ENCODE measurements around the gene TAF11L13.
"Not testable (repeated sequence)": the region's sequence is repeated elsewhere in the genome, so short reads cannot be mapped to it uniquely, and the experiment has no call there.

TAF11L13 gene

DNA sequence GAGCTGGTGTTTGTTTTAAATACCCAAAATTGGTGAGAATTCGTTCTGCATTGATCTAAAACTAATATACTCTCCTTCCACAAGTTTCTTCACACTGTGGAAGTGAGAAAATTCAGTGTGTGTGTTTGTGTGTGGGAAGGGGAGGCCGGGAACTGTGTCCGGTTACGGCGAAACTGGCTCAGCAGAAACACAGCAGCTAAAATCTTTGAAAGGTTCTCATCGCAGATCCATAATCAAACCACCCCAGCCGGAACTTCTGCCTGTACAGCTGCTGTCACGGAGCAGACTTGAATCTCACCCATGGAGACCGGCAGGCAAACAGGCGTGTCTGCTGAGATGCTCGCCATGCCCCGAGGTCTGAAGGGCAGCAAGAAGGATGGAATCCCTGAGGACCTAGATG lies at the start of gene TAF11L13:
Gene TAF11L13 (plus strand): TSS at position 301 of the 400 bp plus-strand sequence.
- not testable (repeated sequence) for DNase-seq

- not testable (repeated sequence) for DNase-seq
Measured at GRCh38 chr5:17585658-17586057, 46.2 kb upstream of the TAF11L13 start, which contains the start of gene TAF11L7. Gene TAF11L7 (minus strand): TSS chr5:17585758.

- not testable (repeated sequence) for DNase-seq
Measured at GRCh38 chr5:17590860-17591259, 41.0 kb upstream of the TAF11L13 start, which contains the start of gene TAF11L8. Gene TAF11L8 (minus strand): TSS chr5:17590960.

DNA sequence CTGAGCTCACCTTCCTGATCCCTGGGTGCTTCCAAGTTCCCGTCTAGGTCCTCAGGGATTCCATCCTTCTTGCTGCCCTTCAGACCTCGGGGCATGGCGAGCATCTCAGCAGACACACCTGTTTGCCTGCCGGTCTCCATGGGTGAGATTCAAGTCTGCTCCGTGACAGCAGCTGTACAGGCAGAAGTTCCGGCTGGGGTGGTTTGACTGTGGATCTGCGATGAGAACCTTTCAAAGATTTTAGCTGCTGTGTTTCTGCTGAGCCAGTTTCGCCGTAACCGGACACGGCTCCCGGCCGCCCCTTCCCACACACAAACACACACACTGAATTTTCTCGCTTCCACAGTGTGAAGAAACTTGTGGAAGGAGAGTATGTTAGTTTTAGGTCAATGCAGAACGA lies 37.6 kb upstream of the TAF11L13 start, which contains the start of gene TAF11L9:
Gene TAF11L9 (minus strand): TSS at position 140 of the 400 bp plus-strand sequence.
- DNase-seq = not testable (repeated sequence)

- DNase-seq = not testable (repeated sequence)
Measured at GRCh38 chr5:17597728-17598127, 34.2 kb upstream of the TAF11L13 start, which contains the start of gene TAF11L10. Gene TAF11L10 (minus strand): TSS chr5:17597828.

DNA sequence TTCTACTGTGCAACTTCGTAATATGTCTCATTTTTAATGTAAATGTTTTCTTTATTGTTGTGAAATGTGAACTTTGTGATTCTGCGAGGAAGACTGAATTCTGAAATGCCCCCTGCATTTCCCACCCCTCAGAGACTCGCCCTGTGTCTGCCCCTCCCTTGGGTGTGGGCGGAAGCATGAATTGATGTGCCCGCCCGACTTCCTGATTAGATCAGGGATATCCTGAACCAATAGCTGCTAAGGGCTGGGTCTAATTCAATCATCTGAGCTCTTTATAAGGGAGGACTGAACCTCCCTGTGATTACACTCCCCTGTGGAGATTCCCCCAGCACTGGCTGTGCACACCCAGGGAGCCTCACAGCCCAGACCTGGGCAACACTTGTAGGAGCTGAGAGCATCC lies 28.0 kb upstream of the TAF11L13 start, which contains the start of gene TAF11L11:
Gene TAF11L11 (plus strand): TSS at position 304 of the 400 bp plus-strand sequence.
- not testable (repeated sequence) for DNase-seq

DNA sequence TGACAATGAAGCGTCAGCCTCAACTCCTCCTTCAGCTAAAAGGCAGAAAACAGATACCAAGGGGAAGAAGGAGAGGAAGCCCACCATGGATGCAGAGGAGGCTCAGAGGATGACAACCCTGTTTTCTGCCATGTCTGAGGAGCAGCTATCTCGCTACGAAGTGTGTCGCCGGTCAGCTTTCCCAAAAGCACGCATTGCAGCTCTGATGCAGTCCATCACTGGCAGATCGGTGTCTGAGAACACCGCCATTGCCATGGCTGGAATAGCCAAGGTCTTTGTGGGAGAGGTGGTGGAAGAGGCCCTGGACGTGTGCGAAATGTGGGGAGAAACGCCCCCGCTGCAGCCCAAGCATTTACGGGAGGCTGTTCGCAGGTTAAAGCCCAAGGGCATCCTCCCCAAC lies 26.9 kb upstream of the TAF11L13 start:
- no peak for DNase-seq

DNA sequence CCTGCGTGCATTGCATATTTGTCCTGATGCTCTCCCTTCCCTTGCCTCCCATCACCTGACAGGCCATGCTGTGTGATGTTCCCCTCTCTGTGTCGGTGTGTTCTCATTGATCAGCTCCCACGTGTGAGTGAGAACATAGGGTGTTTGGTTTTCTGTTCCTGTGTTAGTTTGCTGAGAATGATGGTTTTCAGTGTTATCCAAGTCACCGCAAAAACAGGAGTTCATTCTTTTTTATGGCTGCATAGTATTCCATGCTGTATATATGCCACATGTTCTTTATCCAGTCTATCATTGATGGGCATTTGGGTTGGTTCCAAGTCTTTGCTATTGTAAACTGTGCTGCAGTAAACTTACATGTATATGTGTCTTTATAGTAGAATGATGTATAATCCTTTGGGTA lies 24.4 kb upstream of the TAF11L13 start:
- DNase-seq = not testable (repeated sequence)

GRCh38 chr5:17610092-17610491 lies 21.8 kb upstream of the TAF11L13 start, which contains the start of gene TAF11L12:
Gene TAF11L12 (plus strand): TSS chr5:17610392.
- not testable (repeated sequence) for DNase-seq

- DNase-seq = no peak
Measured at GRCh38 chr5:17614872-17615605, 16.8 kb upstream of the TAF11L13 start.

DNA sequence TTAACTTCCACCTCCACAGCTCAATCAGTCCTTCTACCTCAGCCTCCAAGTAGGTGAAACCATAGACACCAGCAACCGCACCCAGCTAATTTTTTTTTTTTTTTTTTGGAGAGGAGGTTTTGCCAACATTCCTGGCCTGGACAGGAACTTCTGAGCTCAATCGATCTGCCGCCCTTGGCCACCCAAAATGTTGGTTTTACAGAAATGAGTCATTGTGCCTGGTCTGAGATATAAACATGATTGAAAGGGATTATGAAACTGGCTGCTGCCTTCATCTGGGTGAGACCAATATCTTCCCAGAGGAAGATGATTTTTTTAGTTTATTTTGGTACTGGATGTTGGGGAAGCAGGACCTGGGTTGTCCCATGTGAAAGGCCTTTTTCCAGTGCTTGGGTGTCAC lies 12.5 kb upstream of the TAF11L13 start:
- DNase-seq = no peak

DNA sequence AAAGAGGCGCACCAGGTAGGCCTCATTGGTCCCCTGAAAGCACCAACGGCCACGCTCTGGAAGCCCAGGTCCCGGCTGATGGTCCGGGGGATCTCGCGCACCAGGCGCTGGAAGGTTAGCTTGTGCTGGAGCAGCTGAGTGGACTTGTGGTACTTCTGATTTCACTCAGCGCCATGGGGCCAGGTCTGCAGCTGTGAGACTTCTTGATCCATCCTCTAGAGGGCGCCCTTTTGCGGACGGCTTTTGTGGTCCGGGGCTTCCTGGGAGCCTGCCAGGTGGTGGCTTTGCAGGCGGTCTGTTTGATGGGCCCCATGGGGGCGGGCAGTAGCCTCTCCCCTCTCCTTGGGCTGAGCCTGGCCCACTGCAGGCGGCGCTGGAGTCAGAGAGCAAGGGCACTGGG lies 11.3 kb upstream of the TAF11L13 start:
- DNase-seq = no peak

DNA sequence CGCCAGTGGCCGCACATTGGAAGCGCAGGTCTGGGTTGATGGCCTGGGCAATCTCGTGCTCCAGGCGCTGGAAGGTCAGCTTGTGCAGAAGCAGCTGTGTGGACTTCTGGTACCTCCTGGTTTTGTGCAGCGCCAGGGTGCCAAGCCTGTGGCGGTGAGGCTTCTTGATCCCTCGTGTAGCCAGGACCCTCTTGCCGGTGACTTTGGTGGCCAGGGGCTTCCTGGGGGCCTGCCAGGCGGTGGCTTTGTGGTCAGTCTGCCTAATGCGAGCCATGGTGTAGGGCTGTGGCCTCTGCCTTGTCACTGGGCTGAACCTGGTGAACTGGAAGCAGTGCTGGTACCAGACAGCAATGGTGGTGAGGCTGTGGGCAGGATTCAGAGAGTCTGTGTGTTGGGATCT lies 6.2 kb upstream of the TAF11L13 start:
- DNase-seq = no peak

DNA sequence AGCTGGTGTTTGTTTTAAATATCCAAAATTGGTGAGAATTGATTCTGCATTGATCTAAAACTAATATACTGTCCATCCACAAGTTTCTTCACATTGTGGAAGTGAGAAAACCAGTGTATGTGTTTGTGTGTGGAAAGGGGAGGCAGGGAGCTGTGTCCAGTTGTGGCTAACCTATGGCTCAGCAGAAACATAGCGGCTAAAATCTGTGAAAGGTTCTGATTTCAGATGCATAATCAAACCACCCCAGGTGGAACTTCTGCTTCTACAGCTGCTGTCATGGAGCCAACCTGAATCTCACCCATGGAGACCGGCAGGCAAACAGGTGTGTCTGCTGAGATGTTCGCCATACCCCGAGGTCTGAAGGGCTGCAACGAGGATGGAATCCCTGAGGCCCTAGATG lies 2.3 kb downstream of the TAF11L13 start, which contains the start of gene TAF11L14:
Gene TAF11L14 (plus strand): TSS at position 301 of the 400 bp plus-strand sequence.
- DNase-seq = no peak

GRCh38 chr5:17649232-17649631 lies 17.3 kb downstream of the TAF11L13 start:
- not testable (repeated sequence) for DNase-seq

- not testable (repeated sequence) for DNase-seq
Measured at GRCh38 chr5:17655201-17655759, 23.4 kb downstream of the TAF11L13 start.

- DNase-seq = no peak
Measured at GRCh38 chr5:17655921-17656320, 24.0 kb downstream of the TAF11L13 start.

GRCh38 chr5:17663182-17663581 lies 31.3 kb downstream of the TAF11L13 start:
- no peak for DNase-seq

GRCh38 chr5:17665836-17666235 lies 33.9 kb downstream of the TAF11L13 start:
- DNase-seq = no peak

DNA sequence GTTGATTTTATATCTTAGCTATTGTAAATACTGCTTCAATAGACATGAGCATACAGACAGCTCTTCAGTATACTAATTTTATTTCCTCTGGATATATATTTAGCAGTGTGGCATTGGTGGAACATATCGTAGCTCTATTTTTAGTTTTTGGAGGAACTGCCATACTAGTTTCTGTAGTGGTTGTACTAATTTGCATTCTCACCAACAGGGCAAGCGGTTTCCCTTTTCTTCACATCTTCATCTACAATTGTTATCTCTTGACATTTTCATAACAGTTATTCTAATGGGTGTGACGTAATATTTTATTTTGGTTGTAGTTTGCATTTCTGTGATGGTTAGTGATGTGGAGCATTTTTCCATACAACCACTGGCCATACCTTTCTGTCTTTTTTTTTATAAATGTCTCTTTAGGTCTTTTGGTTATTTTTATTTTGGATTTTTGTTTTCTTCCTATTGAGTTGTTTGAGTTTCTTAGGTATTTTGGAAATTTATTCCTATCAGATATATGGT lies 34.9 kb downstream of the TAF11L13 start:
- DNase-seq = no peak

GRCh38 chr5:17670353-17670752 lies 38.5 kb downstream of the TAF11L13 start:
- no peak for DNase-seq

- no peak for DNase-seq
Measured at GRCh38 chr5:17678751-17679324, 47.0 kb downstream of the TAF11L13 start.

- DNase-seq = no peak
Measured at GRCh38 chr5:17679597-17680203, 47.8 kb downstream of the TAF11L13 start.
